NB4 (cell line): Measurements from ENCODE around the gene GBP1.

Experiments used
- MYC ChIP-seq: IDR thresholded peaks from 2 replicates; pipeline ENCODE4 v1.6.1; 2011; ENCODE audit warnings: low read depth, low read length
- POLR2A ChIP-seq: IDR thresholded peaks from 2 replicates; pipeline ENCODE4 v1.6.1; 2011; ENCODE audit warnings: mild to moderate bottlenecking; ENCODE audit not compliant: insufficient read length; ENCODE audit errors: extremely low read depth
- TF ChIP-seq, protein P1 (sequence below): IDR thresholded peaks from one replicate; pipeline ENCODE4 v1.5.1; 2012; ENCODE audit warnings: low read depth, low read length

DNA sequence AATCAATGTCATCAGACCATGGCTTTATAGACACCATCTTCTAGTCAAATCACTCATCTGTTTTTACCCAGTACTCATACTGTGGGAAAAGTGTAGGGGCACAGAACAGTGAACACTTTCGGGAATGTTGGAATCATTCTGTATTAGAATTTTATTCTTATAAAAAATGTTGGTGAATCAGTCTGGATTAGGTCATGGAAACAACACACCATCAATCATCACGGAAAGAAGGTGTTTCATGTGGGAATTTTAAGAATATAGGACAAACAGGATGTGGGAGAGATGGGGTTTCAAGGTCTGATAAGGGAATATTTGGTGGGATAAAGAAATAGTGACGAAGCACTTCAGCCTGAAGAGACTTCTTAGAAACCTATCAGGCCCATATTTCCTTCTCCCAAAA, 17.3 kb downstream of the GBP1 start:
- no peak for TF ChIP-seq POLR2A
- TF ChIP-seq, protein P1, sequence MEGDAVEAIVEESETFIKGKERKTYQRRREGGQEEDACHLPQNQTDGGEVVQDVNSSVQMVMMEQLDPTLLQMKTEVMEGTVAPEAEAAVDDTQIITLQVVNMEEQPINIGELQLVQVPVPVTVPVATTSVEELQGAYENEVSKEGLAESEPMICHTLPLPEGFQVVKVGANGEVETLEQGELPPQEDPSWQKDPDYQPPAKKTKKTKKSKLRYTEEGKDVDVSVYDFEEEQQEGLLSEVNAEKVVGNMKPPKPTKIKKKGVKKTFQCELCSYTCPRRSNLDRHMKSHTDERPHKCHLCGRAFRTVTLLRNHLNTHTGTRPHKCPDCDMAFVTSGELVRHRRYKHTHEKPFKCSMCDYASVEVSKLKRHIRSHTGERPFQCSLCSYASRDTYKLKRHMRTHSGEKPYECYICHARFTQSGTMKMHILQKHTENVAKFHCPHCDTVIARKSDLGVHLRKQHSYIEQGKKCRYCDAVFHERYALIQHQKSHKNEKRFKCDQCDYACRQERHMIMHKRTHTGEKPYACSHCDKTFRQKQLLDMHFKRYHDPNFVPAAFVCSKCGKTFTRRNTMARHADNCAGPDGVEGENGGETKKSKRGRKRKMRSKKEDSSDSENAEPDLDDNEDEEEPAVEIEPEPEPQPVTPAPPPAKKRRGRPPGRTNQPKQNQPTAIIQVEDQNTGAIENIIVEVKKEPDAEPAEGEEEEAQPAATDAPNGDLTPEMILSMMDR: no peak
- no peak for TF ChIP-seq MYC
